Uterus (tissue), 2 donors: ENCODE results near the gene MED25.

Experiments
- POLR2A ChIP-seq, 2 donors: fragments of 450-650 bp; IDR thresholded peaks; one replicate each; pipeline ENCODE4 v1.6.1; 2016; ENCODE audit warnings: antibody characterized with exemption in 2 of 2, mild to moderate bottlenecking in 1 of 2, moderate library complexity in 1 of 2
- TF ChIP-seq, protein P1 (sequence below), 4 experiments: fragments of 200-600 bp in 2 of 4; fragments of 450-650 bp in 2 of 4; sonication (generic) in 2 of 4; IDR thresholded peaks; one replicate each; pipeline ENCODE4 v1.5.1; 2016 to 2019; ENCODE audit warnings: antibody characterized with exemption in 4 of 4, mild to moderate bottlenecking in 2 of 4, moderate library complexity in 1 of 4

DNA sequence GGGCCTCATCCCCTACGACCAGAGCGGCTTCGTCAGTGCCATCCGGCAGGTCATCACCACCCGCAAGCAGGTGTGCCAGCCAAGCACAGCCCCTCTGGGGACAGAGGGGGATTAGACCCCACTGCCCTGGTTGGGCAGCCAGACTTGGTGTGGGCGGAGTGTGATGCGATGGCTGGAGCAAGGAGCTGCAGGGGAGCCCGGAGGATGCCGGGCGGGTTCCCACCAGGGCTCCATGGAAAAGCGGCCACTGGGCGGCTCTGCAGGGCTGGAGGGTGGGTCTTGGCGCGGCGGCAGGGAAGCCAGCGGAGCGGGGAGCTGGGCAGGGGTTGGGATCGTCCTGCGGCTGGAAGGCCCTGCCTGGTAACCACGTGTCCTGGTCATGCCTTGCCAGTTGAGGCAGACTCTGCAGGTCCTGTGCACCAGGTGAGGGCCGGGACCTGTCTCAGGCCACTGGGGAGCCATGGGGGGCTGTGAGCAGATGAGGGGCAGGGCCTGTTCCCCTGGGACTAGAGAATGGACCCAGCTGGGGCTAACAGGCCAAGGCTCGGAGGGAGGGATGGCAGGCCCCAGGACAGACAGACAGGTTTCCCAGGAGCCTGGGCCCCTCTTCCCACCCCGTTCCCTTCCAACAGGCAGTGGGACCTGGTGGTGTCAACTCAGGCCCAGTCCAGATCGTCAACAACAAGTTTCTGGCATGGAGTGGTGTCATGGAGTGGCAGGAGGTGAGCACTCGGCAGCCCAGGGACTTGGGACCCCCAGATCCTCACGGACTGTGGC, 39.2 kb downstream of the MED25 start:
- TF ChIP-seq, protein P1, sequence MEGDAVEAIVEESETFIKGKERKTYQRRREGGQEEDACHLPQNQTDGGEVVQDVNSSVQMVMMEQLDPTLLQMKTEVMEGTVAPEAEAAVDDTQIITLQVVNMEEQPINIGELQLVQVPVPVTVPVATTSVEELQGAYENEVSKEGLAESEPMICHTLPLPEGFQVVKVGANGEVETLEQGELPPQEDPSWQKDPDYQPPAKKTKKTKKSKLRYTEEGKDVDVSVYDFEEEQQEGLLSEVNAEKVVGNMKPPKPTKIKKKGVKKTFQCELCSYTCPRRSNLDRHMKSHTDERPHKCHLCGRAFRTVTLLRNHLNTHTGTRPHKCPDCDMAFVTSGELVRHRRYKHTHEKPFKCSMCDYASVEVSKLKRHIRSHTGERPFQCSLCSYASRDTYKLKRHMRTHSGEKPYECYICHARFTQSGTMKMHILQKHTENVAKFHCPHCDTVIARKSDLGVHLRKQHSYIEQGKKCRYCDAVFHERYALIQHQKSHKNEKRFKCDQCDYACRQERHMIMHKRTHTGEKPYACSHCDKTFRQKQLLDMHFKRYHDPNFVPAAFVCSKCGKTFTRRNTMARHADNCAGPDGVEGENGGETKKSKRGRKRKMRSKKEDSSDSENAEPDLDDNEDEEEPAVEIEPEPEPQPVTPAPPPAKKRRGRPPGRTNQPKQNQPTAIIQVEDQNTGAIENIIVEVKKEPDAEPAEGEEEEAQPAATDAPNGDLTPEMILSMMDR (IDR thresholded peaks at IDR 0.05), result no peak
- no peak for TF ChIP-seq POLR2A (IDR thresholded peaks at IDR 0.05)
